Stomach smooth muscle (tissue), 2 donors: ENCODE results near the gene PHRF1.

Experiments used
- H3K27ac ChIP-seq: one replicate; pipeline ENCODE4 v1.7.0; 2013; ENCODE audit warnings: mild to moderate bottlenecking, low read length, inconsistent platforms
- H3K27me3 ChIP-seq, 2 donors: one replicate each; pipeline ENCODE4 v1.7.0; 2013; ENCODE audit warnings: low read length in 2 of 2; ENCODE audit not compliant: insufficient read depth in 2 of 2, control insufficient read depth in 1 of 2
- H3K36me3 ChIP-seq, 2 donors: one replicate each; pipeline ENCODE4 v1.7.0; 2013; ENCODE audit warnings: low read length in 2 of 2; ENCODE audit not compliant: control insufficient read depth in 2 of 2, insufficient read depth in 2 of 2
- H3K4me1 ChIP-seq: one replicate; pipeline ENCODE4 v1.7.0; 2013; ENCODE audit warnings: low read length; ENCODE audit not compliant: control insufficient read depth, insufficient read depth
- H3K4me3 ChIP-seq, 2 donors: one replicate each; pipeline ENCODE4 v1.7.0; 2013; ENCODE audit warnings: low read length in 2 of 2
- H3K9ac ChIP-seq, 2 donors: one replicate each; pipeline ENCODE4 v1.7.0; 2013; ENCODE audit warnings: low read length in 2 of 2, mild to moderate bottlenecking in 1 of 2
- H3K9me3 ChIP-seq, 2 donors: one replicate each; pipeline ENCODE4 v1.7.0; 2013; ENCODE audit warnings: low read length in 2 of 2; ENCODE audit not compliant: control insufficient read depth in 2 of 2
- donor health status: healthy.
- donor health status: Pancreatic carcinoma.

The PHRF1 gene

DNA sequence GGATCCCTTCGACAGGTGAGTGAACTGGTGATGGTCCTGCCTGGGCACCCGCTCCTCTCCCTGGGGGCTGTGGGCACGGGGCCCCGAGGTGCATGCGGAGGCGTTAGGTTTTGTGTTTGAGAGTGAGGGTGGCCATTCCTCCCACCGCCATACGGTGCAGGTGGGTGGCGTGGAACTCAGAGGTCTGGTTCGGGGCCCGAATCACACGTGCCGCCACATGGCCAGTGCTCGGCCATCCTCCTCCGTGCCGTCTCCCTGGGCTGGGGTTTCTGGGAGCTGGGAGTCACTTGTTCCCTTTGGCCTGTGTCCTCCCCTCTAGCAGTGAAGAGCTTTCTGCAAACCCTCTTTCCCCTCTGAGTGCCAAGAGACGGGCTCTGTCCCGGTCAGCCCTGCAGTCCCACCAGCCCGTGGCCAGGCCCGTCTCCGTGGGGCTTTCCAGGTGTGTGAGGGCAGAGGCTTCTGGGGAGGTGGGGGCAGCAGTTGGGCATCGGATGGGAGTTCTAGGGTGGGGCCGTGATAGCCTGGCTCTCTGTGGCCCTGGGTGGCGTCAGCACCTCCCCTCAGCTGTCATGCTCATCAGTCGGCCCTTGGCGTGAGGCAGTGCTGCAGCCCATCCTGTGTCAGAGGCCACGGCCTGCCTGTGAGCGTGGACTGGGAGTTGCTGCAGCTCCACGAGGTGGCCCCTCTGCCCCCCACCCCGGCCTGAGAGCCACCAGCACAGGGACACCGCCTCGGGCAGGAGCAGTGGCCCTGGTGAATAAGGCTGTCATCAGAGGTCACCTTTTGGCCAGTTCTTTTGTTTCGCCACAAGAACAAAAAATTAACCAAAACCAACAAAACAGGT lies 29.2 kb downstream of the PHRF1 start:
- Histone ChIP-seq H3K36me3 (peaks cover 39 to 50% of the 10 kb centered on the region in 2 donors), H3K4me3 (no peak overlapping the region), H3K9ac (no peak overlapping the region), H3K27ac (no peak overlapping the region), H3K4me1 (peaks cover 9% of the 10 kb centered on the region), H3K9me3 (no peaks in the 10 kb centered on the region), H3K27me3 (no peaks in the 10 kb centered on the region)

DNA sequence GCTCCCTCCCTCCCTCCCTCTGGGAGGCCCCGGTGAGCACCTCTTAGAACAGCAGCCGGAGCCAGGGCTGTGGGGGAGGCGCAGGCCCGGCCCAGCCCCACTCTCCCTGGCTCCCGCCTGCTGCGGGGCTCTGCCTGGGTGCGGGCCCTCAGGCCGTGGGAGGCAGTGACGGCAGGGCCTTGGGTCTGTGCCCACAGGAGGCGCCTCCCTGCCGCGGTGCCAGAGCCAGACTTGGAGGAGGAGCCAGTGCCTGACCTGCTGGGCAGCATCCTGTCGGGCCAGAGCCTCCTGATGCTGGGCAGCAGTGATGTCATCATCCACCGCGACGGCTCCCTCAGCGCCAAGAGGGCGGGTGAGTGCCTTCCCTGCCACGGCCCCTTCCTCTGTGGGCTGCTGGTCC lies 30.0 kb downstream of the PHRF1 start:
- Histone ChIP-seq H3K27ac (peak overlapping the region; percentile 62), H3K4me3 (no peak overlapping the region), H3K27me3 (no peaks in the 10 kb centered on the region), H3K9ac (no peak overlapping the region), H3K36me3 (peaks cover 46 to 52% of the 10 kb centered on the region in 2 donors), H3K9me3 (no peaks in the 10 kb centered on the region), H3K4me1 (peaks cover 9% of the 10 kb centered on the region)

DNA sequence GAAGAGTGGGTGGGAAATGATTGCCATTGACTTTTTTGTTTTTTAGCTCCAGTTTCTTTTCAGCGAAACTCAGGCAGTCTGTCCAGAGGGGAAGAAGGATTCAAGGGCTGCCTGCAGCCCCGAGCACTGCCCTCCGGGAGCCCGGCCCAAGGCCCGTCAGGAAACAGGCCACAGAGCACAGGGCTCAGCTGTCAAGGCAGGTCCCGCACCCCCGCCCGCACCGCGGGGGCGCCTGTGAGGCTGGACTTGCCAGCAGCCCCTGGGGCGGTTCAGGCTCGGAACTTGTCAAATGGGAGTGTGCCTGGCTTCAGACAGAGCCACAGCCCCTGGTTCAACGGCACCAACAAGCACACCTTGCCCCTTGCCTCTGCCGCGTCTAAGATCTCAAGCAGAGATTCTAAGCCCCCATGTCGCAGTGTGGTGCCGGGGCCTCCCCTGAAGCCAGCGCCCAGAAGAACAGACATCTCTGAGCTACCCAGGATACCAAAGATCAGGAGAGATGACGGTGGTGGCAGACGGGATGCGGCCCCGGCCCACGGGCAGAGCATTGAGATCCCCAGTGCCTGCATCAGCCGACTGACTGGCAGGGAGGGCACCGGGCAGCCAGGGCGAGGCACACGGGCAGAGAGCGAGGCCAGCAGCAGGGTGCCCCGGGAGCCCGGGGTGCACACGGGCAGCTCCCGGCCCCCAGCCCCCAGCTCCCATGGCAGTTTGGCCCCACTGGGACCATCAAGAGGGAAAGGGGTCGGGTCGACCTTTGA lies 30.9 kb downstream of the PHRF1 start:
- H3K36me3 ChIP-seq: peaks cover 42 to 46% of the 10 kb centered on the region in 2 donors
- no peak overlapping the region for H3K9ac ChIP-seq
- no peaks in the 10 kb centered on the region for H3K27me3 ChIP-seq
- no peak overlapping the region for H3K4me3 ChIP-seq
- H3K4me1 ChIP-seq: peaks cover 9% of the 10 kb centered on the region
- H3K9me3 ChIP-seq: no peaks in the 10 kb centered on the region
- H3K27ac ChIP-seq: peak overlapping the region; percentile 62

DNA sequence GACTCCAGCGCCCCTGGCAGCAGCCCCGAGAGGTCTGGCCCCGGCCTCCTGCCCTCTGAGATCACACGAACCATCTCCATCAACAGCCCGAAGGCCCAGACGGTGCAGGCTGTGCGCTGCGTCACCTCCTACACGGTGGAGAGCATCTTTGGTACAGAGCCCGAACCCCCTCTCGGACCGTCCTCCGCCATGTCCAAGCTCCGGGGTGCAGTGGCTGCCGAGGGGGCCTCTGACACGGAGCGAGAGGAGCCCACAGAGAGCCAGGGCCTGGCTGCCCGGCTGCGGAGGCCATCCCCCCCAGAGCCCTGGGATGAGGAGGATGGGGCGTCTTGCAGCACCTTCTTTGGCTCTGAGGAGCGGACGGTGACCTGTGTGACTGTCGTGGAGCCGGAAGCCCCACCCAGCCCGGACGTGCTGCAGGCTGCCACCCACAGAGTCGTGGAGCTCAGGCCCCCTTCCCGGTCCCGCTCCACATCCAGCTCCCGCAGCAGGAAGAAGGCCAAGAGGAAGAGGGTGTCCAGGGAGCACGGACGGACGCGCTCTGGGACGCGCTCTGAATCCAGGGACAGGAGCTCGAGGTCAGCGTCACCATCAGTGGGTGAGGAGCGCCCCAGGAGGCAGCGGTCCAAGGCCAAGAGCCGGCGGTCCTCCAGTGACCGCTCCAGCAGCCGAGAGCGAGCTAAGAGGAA lies 31.8 kb downstream of the PHRF1 start:
- H3K9me3 ChIP-seq: no peaks in the 10 kb centered on the region
- no peaks in the 10 kb centered on the region for H3K27me3 ChIP-seq
- H3K9ac ChIP-seq: no peak overlapping the region
- H3K4me1 ChIP-seq: peaks cover 9% of the 10 kb centered on the region
- no peak overlapping the region for H3K27ac ChIP-seq
- no peak overlapping the region for H3K4me3 ChIP-seq
- peaks cover 48% of the 10 kb centered on the region in 2 donors for H3K36me3 ChIP-seq

DNA sequence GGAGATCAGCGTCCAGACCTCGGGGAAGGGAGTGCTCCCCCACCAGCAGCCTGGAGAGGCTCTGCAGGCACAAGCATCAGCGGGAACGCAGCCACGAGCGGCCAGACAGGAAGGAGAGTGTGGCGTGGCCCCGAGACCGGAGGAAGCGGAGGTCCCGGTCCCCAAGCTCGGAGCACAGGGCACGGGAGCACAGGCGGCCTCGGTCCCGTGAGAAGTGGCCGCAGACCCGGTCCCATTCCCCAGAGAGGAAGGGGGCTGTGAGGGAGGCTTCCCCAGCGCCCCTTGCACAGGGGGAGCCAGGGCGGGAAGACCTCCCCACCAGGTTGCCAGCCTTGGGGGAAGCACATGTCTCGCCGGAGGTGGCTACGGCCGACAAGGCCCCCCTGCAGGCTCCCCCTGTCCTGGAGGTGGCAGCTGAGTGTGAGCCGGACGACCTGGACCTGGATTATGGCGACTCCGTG lies 32.6 kb downstream of the PHRF1 start:
- Histone ChIP-seq H3K27ac (no peak overlapping the region), H3K27me3 (no peaks in the 10 kb centered on the region)

DNA sequence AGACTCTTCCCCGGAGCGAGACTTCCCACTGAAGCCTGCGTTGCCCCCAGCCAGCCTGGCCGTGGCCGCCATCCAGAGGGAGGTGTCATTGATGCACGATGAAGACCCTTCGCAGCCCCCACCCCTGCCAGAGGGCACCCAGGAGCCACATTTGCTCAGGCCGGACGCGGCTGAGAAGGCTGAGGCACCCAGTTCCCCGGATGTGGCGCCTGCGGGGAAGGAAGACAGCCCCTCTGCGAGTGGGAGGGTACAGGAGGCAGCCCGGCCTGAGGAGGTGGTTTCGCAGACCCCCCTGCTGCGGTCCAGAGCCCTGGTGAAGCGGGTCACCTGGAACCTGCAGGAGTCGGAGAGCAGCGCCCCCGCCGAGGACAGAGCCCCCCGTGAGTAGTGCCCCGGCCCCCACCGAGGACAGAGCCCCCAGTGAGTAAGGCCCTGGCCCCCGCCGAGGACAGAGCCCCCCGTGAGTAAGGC lies 33.1 kb downstream of the PHRF1 start:
- Histone ChIP-seq H3K9ac (no peak overlapping the region), H3K27me3 (no peaks in the 10 kb centered on the region), H3K4me1 (peaks cover 10% of the 10 kb centered on the region), H3K9me3 (no peaks in the 10 kb centered on the region), H3K4me3 (no peak overlapping the region), H3K27ac (no peak overlapping the region), H3K36me3 (peaks cover 40 to 43% of the 10 kb centered on the region in 2 donors)

More for the DNA sequence above, 32.6 kb downstream of the PHRF1 start:
- Histone ChIP-seq H3K4me1 (peaks cover 9% of the 10 kb centered on the region), H3K9me3 (no peaks in the 10 kb centered on the region), H3K9ac (no peak overlapping the region), H3K4me3 (no peak overlapping the region), H3K36me3 (peaks cover 43 to 46% of the 10 kb centered on the region in 2 donors)

DNA sequence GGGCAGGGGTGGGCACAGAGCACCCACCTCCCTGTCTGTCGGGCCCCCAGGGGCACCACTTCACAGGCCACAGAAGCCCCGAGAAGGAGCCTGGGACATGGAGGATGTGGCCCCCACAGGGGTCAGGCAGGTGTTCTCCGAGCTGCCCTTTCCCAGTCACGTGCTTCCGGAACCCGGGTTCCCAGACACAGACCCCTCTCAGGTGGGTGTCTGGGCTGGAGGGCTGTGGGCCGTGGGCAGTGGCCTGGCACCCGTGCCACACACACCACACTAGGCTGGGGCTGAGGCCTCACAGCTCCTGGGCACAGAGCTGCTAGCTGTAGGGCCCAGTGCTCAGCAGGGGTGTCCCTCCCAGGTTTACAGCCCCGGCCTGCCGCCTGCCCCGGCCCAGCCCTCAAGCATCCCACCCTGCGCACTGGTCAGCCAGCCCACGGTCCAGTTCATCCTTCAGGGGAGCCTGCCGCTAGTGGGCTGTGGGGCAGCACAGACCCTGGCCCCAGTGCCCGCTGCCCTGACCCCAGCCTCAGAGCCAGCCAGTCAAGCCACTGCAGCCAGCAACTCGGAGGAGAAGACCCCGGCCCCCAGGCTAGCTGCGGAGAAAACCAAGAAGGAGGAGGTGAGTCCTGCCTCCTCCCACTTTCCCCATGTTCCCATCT lies 34.0 kb downstream of the PHRF1 start:
- H3K36me3 ChIP-seq: peaks cover 33 to 35% of the 10 kb centered on the region in 2 donors
- H3K27me3 ChIP-seq: no peaks in the 10 kb centered on the region
- H3K9me3 ChIP-seq: no peaks in the 10 kb centered on the region
- H3K9ac ChIP-seq: no peak overlapping the region
- H3K27ac ChIP-seq: no peak overlapping the region
- peaks cover 18% of the 10 kb centered on the region for H3K4me1 ChIP-seq
- no peak overlapping the region for H3K4me3 ChIP-seq

DNA sequence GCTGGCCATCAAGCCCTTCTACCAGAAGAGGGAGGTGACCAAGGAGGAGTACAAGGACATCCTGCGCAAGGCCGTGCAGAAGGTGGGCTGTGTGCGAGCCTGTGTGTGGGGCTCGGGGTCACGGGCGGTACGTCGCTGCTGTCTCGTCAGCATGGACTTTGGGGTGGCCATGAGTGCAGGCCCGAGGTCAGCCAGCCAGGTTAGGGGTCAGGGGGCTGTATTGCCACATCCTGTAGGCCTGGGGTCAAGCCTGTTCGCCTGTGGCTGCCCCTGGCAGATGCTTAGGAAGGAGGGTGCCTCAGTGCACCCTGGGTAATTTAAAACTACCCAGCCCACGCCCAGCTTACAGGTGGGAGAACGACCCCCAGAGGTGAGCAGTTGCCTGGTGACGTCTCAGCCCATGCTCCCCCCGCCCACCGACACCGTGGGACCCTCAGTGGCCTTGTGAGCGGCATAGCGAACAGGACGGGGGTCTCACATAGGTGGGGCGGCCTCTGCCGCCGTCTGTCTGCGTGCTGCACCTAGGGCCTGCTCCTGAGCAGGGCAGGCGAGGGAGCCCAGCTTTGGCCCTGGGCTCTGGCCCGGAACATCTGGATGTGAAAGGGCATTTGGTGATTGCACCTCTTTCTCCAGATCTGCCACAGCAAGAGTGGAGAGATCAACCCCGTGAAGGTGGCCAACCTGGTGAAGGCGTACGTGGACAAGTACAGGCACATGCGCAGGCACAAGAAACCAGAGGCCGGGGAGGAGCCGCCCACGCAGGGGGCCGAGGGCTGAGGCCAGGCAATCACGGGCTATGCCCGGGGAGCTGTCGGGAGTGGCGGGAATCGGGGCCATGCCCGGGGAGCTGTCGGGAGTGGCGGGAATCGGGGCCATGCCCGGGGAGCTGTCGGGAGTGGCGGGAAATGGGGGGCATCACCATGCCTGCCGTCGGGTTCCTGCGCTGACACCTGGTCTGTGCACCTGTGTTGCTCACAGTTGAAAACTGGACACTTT lies 35.0 kb downstream of the PHRF1 start:
- H3K36me3 ChIP-seq: peaks cover 30 to 31% of the 10 kb centered on the region in 2 donors
- H3K9ac ChIP-seq: no peak overlapping the region

DNA sequence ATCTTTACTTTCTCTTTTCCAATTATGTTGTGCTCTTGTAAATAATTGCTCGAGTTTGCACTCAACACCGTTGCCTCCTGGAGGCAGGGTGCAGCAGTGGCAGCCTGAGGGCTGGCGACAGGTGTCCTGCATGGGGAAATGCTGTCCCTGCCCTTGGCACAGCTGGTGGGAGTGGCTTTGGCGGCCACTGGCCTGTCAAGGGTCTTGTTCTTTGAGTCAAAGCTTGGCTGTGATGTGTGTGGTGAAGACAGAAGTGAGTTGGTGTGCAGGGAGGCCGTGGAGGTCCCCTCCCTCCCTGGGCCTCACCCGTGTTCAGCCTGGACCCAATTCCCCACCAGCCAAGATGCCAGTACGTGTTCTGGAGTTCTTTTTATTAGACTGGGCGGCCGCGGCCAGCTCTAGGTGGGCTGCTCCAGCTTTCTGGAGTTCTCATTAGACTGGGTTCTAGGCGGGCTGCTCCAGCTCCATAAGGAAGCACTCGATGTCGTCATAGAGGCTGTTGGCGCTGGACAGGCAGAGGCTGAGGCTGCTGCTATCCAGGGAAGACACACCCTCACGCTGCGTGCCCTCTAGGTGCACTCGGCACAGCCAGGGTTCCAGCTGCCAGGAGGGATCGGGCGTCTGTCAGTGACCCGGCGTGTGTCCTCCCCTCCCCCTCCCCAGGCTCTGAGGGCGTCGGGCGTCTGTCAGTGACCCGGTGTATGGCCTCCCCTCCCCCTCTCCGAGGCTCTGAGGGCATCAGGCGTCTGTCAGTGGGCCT lies 36.1 kb downstream of the PHRF1 start:
- Histone ChIP-seq H3K36me3 (peaks cover 24 to 26% of the 10 kb centered on the region in 2 donors), H3K9me3 (no peaks in the 10 kb centered on the region), H3K9ac (no peak overlapping the region), H3K4me3 (no peak overlapping the region), H3K27ac (peak overlapping the region; percentile 1), H3K27me3 (no peaks in the 10 kb centered on the region), H3K4me1 (peaks cover 11% of the 10 kb centered on the region)

More for the DNA sequence above, 35.0 kb downstream of the PHRF1 start:
- H3K4me1 ChIP-seq: peaks cover 14% of the 10 kb centered on the region
- H3K27me3 ChIP-seq: no peaks in the 10 kb centered on the region
- H3K4me3 ChIP-seq: no peak overlapping the region
- H3K27ac ChIP-seq: no peak overlapping the region
- H3K9me3 ChIP-seq: no peaks in the 10 kb centered on the region
